ENCODE data around the gene VSIG10.

- TF ChIP-seq CTCF (IDR thresholded peaks at IDR 0.05; ENCODE audit: low read depth, low read length), result no peak
- TF ChIP-seq EZH2phosphoT487 (IDR thresholded peaks at IDR 0.05; ENCODE audit: low read depth), result no peak
These were observed 81.1 kb downstream of the VSIG10 start for GRCh38 chr12:118022728-118023109.

All from OCI-LY3 (cell line).